ENCODE results near the gene HYAL2.
A peak's percentile ranks its signal among the peaks of the same experiment; 100 is the strongest.

HYAL2 gene

GRCh38 chr3:50356553-50356952 lies 34.0 kb upstream of the HYAL2 start (continued):
- TF ChIP-seq PRDM10 (tag by site-specific recombination; IDR thresholded peaks at IDR 0.05) (no peak), TCF7L2 (IDR thresholded peaks at IDR 0.05; ENCODE audit: borderline replicate concordance, low read depth, low read length) (no peak), SP2 (tag by site-specific recombination; IDR thresholded peaks at IDR 0.05) (peak; percentile 43), ZBTB21 (tag by site-specific recombination; IDR thresholded peaks at IDR 0.05) (no peak), ZNF416 (tag by site-specific recombination; IDR thresholded peaks at IDR 0.05) (no peak)

DNA sequence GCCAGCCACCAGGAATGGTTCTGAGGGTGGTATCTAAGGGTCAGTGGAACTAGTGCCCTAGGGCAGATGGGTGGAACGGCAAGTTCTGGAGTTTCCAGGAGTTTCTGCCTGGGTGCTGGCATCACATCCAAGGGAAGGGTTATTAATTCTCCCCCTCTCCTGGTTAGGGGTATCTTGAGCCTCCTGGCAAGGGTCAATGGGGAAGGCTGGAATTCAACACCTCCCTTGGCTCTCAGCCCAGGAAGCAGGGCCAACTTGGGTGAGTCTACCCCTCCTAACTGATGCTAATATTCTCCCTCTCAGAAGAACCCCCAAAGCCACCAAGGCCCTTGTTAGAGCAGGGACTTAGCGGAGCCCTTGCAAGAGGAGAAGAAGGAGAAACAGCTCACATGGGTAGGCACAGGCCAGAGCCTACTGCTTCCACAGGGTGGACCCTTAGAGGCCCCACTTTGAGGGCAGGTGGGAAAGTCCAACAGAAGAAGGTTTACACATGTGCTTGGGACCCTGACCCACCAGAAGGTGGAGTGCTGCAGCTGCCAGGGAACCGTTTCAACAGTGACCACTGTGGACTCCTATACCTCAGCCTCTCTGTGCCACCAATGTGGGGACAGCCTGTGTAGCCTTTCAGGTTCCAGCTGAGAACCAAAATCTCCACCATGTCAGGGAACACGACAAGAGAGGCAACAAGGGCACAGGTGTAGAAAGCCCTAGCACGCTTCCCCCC lies 33.4 kb upstream of the HYAL2 start:
- Histone ChIP-seq H3K36me3 (ENCODE audit: control insufficient read depth in 2 of 2, insufficient read depth in 1 of 2, low read length in 2 of 2) (peaks cover 0 to 61% of the 10 kb centered on the region in 2 experiments; a peak in 1 of 3 replicates), H3K4me3 (ENCODE audit: low read depth, low read length) (peak overlapping the region; percentile 82), H3K27ac (ENCODE audit: extremely low read depth, low read depth, low read length) (no peak overlapping the region), H3K9me3 (ENCODE audit: control insufficient read depth, insufficient read depth, low read depth, low read length) (no peaks in the 10 kb centered on the region), H3K4me1 (ENCODE audit: control insufficient read depth, insufficient read depth, low read length) (no peaks in the 10 kb centered on the region)
- ChIA-PET CTCF (no interaction called here), POLR2A (interaction anchor here (1.2 to 1.9 kb wide), 2 partner anchors 10 to 19 kb away, joined by 3 to 12 read pairs; partner anchors contain the start of gene ZMYND10)
- no peak for TF ChIP-seq ZNF701 (tag by site-specific recombination; IDR thresholded peaks at IDR 0.05)
- TF ChIP-seq, protein P1, sequence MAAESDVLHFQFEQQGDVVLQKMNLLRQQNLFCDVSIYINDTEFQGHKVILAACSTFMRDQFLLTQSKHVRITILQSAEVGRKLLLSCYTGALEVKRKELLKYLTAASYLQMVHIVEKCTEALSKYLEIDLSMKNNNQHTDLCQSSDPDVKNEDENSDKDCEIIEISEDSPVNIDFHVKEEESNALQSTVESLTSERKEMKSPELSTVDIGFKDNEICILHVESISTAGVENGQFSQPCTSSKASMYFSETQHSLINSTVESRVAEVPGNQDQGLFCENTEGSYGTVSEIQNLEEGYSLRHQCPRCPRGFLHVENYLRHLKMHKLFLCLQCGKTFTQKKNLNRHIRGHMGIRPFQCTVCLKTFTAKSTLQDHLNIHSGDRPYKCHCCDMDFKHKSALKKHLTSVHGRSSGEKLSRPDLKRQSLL (tag by site-specific recombination; IDR thresholded peaks at IDR 0.05) = no peak
- no peak for TF ChIP-seq ZNF549 (tag by site-specific recombination; IDR thresholded peaks at IDR 0.05)
- TF ChIP-seq GLIS1 (tag by site-specific recombination; IDR thresholded peaks at IDR 0.05) = peak; percentile 60
- no peak for TF ChIP-seq ZNF280D (tag by site-specific recombination; IDR thresholded peaks at IDR 0.05)
- no peak for TF ChIP-seq REPIN1 (tag by site-specific recombination; IDR thresholded peaks at IDR 0.05; ENCODE audit: low read depth)
- TF ChIP-seq ZBTB48 (tag by site-specific recombination; IDR thresholded peaks at IDR 0.05) = peak; percentile 46; the same call in 1 of the 2 replicates
- TF ChIP-seq ZNF585B (tag by site-specific recombination; IDR thresholded peaks at IDR 0.05) = no peak
- TF ChIP-seq ZNF518A (tag by site-specific recombination; conservative IDR thresholded peaks at IDR 0.05; ENCODE audit: low read depth) = no peak
- peak; percentile 78; the same call in 1 of the 2 replicates for TF ChIP-seq PRDM10 (tag by site-specific recombination; IDR thresholded peaks at IDR 0.05)
- TF ChIP-seq GLI2 (tag by site-specific recombination; IDR thresholded peaks at IDR 0.05; ENCODE audit: borderline replicate concordance, low read depth) = no peak
- TF ChIP-seq ZNF843 (tag by site-specific recombination; IDR thresholded peaks at IDR 0.05) = no peak
